GM12891 (cell line): ENCODE results near the gene STAC2. TPM values are rescaled to one million over a fixed set of nuclear protein-coding genes. Genes with fewer than 3 reads are reported as not detected.
"Not testable (repeated sequence)": the region's sequence is repeated elsewhere in the genome, so short reads cannot be mapped to it uniquely, and the experiment has no call there.

Experiments used
- DNase-seq: peaks from one replicate; pipeline ENCODE4 v3.0.0; 2011; ENCODE audit warnings: low spot score; ENCODE audit not compliant: insufficient read length
- FAIRE-seq: peaks from 2 replicates; lab custom pipeline; 2011; peaks lifted over from hg19 to GRCh38; lab: Jason Lieb, UNC
- PAX5 ChIP-seq: IDR thresholded peaks from 2 replicates; pipeline ENCODE4 v1.6.1; 2011; ENCODE audit warnings: low read length, moderate library complexity, mild to moderate bottlenecking; ENCODE audit not compliant: insufficient read depth, severe bottlenecking
- POLR2A ChIP-seq: IDR thresholded peaks from 2 replicates; pipeline ENCODE4 v1.6.1; 2011; ENCODE audit warnings: low read depth, low read length, control low read depth
- POLR2AphosphoS5 ChIP-seq: IDR thresholded peaks from 2 replicates; pipeline ENCODE4 v1.6.1; 2011; ENCODE audit warnings: low read depth, low read length, control low read depth
- POU2F2 ChIP-seq: IDR thresholded peaks from 2 replicates; pipeline ENCODE4 v1.6.1; 2011; ENCODE audit warnings: low read depth, mild to moderate bottlenecking, control low read depth, low read length, moderate library complexity
- SPI1 ChIP-seq: IDR thresholded peaks from 2 replicates; pipeline ENCODE4 v1.6.1; 2011; ENCODE audit warnings: low read depth, low read length, control low read depth
- TAF1 ChIP-seq: IDR thresholded peaks from 2 replicates; pipeline ENCODE4 v1.6.1; 2011; ENCODE audit warnings: low read depth, low read length, control low read depth
- polyA plus RNA-seq: library from polyadenylated mRNA; unstranded; fragments of >200 nt; gene quantifications from one replicate; pipeline ENCODE4 v1.2.1, GENCODE V29; 2012; ENCODE audit warnings: low read depth, missing spikeins, inconsistent platforms; ENCODE audit not compliant: missing spikeins

Gene STAC2, protein sequence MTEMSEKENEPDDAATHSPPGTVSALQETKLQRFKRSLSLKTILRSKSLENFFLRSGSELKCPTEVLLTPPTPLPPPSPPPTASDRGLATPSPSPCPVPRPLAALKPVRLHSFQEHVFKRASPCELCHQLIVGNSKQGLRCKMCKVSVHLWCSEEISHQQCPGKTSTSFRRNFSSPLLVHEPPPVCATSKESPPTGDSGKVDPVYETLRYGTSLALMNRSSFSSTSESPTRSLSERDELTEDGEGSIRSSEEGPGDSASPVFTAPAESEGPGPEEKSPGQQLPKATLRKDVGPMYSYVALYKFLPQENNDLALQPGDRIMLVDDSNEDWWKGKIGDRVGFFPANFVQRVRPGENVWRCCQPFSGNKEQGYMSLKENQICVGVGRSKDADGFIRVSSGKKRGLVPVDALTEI
- polyA plus RNA-seq, result not detected

DNA sequence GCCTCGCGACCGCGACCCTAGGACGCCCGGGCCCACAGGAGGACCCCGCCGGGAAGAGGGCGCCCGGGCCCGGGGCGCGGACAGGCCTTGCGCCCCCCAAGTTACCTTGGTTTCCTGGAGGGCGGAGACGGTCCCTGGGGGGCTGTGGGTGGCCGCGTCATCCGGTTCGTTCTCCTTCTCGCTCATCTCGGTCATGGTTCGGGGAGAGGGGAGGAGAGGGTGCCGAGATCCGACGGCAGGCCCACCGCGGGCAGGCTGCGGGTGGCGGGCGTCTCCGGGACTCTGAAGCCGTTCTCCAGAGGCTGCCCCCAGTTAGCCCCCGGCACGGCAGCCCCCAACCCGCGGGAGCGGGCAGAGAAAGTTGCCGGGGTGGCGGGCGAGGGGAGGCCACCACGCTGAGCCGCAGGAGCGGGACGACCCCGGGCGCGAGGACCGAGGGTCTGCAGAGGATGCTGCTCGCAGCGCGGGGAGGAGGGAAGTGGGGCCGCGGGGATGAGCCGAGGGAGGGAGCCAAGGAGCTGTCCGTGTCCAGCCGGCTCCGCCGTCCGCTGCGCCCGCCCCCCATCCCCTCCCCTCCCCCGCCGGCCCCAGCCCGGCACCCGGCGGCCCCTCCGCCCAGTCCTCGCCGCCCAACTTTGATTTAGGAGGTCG lies at the start of gene STAC2:
STAC2 (minus strand) TSS at position 638 of the 651 bp plus-strand sequence; CDS start at position 195, 443 bp downstream.
- DNase-seq, result no peak
- TF ChIP-seq SPI1, result no peak
- no peak for TF ChIP-seq PAX5
- no peak for TF ChIP-seq TAF1
- no peak for FAIRE-seq

DNA sequence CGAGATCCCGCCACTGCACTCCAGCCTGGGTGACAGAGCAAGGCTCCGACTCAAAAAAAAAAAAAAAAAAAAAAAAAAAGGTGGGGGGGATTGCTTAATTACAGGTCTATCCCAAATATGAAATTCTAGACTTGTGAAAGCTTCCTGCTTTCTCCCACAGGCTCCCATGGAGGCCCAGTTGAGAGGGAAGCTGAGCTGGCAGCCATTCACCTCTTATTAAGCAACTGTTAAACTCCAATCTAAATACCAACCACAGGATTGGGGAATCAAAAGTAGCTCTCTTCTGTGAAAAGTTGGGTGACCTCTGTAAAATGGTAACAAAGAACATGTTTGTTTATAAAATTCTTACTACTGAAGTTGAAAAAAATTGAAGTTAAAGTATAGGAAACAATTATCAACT lies 45.8 kb upstream of the STAC2 start:
- FAIRE-seq (no peak), DNase-seq (no peak)
- TF ChIP-seq TAF1 (no peak), POU2F2 (no peak), POLR2AphosphoS5 (no peak), SPI1 (no peak), POLR2A (no peak), PAX5 (no peak)

DNA sequence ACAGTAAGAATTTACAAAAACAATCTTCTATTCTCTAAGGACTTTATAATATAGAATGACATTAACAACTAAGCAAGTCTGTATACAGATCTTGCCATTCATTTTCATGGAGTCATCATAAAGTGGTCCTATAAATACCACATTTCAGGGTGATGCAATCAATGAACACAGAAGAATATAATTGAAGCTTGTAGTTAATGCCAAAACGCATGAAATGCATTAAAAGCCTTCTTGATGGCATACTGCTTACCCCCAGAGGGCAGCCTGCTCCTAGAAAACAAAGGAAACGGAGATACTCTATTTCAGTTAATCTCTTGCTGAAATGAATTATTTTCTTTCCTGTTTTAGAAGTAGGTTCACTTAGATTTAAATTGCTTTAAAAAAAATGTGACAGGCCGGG lies 45.2 kb upstream of the STAC2 start:
- FAIRE-seq (peak; percentile 5), DNase-seq (peak; percentile 20)
- TF ChIP-seq POLR2A (no peak), POU2F2 (no peak), PAX5 (no peak), POLR2AphosphoS5 (no peak), TAF1 (no peak), SPI1 (no peak)

DNA sequence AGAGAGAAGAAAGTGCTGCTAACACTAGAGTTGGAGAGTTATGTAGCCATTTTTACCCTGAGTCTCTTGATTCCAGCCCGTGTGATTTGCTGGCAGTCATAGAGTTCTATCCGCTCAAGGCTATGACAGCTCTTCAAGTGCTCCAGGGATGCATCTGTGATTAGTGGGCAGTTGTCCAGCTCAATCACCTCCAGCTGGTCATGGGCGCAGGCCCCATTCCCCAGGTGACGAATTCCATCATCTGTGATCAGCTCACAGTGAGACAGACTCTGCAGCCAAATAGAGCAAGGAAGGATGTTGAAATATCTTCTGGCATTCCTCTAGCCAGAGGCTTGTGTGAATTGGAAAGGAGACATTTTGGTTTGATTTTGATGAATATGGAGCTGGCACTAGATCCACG lies 38.4 kb upstream of the STAC2 start:
- TF ChIP-seq PAX5 (no peak), POU2F2 (no peak), TAF1 (no peak), SPI1 (no peak), POLR2A (no peak), POLR2AphosphoS5 (no peak)
- FAIRE-seq (no peak), DNase-seq (no peak)

DNA sequence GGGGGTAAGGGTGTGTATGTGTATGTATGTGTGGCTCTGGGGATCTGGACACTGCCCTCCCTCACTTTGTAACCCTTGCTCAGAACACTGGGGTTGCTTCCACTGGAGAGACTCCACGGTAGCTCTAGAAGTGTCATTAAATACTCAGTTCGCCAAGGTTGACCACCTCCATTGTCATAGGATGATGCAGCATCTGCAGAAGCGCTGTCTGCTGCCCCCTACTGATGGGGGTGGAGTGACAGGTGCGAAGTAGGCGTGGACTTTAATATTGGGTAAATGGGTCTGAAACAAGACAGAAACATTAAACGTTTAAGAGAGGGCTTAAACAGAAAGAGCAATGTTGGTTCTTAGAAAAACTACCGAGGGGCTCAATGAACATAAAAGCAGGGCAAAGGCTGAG lies 35.5 kb upstream of the STAC2 start:
- TF ChIP-seq TAF1, result no peak
- no peak for TF ChIP-seq POLR2A
- no peak for TF ChIP-seq PAX5
- DNase-seq (no peak), FAIRE-seq (no peak)

DNA sequence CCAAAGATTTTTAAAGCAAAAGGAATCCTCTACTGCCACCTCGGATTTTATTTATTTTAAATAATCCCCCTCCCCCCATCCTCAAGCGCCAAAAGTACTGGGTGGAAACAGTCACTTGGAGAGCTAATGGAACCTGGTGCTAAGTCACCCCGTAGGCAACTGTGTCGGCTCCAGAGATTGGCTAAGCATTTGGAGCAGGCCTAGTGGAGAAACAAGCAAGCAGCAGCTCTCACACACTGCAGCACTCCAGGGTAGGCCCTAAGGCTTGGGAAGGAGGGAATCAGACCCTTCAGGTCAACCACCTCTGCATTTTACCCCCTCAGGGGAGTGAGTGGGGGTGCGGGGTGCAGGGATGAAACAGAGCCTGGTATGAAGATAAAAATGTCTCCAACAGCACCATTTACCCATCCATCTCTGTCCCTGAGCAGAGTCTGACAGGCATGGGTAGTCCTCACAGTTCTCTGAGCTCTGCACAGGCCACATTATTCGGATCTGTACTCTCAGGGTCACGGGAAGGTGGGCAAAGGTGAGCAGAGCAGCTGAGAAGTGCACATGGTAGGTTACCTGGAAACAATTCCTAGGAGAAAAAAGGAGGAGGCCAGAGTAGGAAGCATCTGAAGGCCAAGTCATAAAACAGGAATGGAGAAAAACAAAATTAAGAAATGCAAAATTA lies 27.2 kb upstream of the STAC2 start:
- TF ChIP-seq PAX5 (no peak), POU2F2 (no peak), TAF1 (no peak), POLR2A (no peak), POLR2AphosphoS5 (no peak), SPI1 (no peak)
- DNase-seq (no peak), FAIRE-seq (no peak)

DNA sequence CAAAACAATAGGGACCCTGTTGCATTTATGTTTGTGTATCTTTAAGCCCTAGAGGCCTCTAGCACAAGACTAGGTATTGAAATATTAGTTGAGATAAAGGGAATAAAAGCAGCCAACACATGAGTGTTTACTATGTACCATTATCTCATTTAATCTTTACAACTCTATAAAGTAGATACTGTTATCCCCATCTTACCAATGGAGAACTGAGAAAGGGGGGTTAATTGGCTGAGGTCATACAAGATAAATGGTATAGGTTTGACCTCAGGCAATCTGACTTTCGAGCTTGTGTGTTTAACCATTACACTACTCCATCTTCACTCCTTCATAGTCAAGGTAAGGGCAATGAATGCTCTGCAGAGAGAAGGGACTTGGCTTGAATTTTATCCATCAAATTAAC lies 26.3 kb upstream of the STAC2 start:
- TF ChIP-seq POLR2A, result no peak
- no peak for TF ChIP-seq SPI1
- TF ChIP-seq PAX5, result no peak
- no peak for TF ChIP-seq POU2F2
- TF ChIP-seq POLR2AphosphoS5, result no peak
- TF ChIP-seq TAF1, result no peak
- no peak for DNase-seq
- FAIRE-seq, result no peak

DNA sequence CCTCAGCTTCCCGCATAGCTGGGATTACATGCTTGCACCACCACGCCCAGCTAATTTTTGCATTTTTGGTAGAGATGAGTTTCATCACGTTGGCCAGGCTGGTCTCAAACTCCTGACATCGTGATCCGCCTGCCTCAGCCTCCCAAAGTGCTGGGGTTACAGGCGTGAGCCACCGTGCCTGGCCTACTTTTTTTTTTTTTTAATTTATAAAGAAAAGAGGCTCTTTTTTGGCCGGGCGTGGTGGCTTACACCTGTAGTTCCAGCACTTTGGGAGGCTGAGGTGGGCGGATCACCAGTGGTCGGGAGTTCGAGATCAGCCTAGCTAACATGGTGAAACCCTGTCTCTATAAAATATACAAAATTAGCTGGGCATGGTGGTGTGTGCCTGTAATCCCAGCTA lies 24.3 kb upstream of the STAC2 start:
- FAIRE-seq, result not testable (repeated sequence)

DNA sequence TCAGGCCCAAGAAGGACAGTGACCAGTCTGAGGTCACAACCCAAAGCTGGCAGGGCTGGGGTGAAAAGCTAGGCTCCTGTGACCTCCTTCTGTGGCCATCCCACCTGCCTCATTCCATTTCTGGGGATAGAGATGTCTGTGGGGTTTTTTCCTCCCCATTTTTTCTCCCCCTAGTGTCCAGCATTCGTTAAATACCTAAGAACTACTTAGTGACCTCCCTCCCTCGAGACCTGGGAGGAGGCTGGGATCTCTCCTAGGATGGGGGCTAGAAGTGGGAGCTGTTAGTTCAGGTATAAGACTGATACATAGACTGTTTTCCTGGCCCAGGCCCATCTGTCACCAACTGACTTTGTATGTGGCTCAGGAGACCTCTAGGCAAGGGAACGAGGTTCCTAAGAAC lies 20.5 kb upstream of the STAC2 start:
- FAIRE-seq (no peak), DNase-seq (no peak)
- TF ChIP-seq POLR2AphosphoS5 (no peak), TAF1 (no peak), POU2F2 (no peak), POLR2A (no peak), SPI1 (no peak), PAX5 (no peak)

More for the DNA sequence above, 24.3 kb upstream of the STAC2 start:
- not testable (repeated sequence) for DNase-seq
